ENCODE results near the gene ABHD3.
"Not testable (repeated sequence)": the region's sequence is repeated elsewhere in the genome, so short reads cannot be mapped to it uniquely, and the experiment has no call there.

Gene ABHD3

DNA sequence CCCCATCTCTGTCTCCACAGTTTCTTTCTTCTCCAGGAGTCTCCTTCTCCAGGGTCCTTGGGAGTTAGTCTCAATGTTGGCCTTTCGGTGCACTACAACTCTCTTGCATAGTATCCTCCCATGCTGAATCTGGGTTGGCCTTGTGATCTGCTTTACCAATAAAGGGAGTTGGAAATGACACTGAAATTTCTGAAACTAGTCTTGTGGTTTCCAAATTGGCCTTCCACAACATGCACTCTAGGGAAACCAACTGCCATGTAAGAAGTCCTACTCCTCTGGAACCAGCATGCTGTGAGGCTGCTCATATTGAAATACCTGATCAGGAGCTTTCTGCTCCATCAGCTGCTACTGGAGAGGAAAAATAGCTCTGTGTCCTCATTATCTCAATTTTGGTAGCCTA lies 9.9 kb upstream of the ABHD3 start:
- Histone ChIP-seq H3K79me1 (ENCODE audit: low read length) (no peaks in the 10 kb centered on the region), H4K5ac (ENCODE audit: low read length) (no peak overlapping the region), H2BK15ac (replicated peaks; ENCODE audit: low read depth) (no peak overlapping the region), H2AK5ac (ENCODE audit: low read length) (no peak overlapping the region), H3K36me3 (ENCODE audit: control insufficient read depth, insufficient read depth, low read length) (no peaks in the 10 kb centered on the region), H3K27me3 (ENCODE audit: insufficient read depth, low read length, poor library complexity) (no peaks in the 10 kb centered on the region), H3K27ac (ENCODE audit: low read depth, low read length) (no peak overlapping the region), H3K18ac (ENCODE audit: low read length) (no peak overlapping the region), H3K4me2 (ENCODE audit: low read length) (no peak overlapping the region), H2BK5ac (ENCODE audit: low read length) (no peak overlapping the region), H3K79me2 (ENCODE audit: control insufficient read depth, insufficient read depth, low read length) (no peaks in the 10 kb centered on the region), H4K8ac (ENCODE audit: low read depth, low read length) (no peak overlapping the region), H3K4ac (ENCODE audit: low read depth, low read length) (no peak overlapping the region), H3K4me1 (ENCODE audit: control insufficient read depth, low read depth, low read length) (no peaks in the 10 kb centered on the region), H3K9ac (ENCODE audit: low read length) (no peak overlapping the region), H2BK120ac (ENCODE audit: low read depth, low read length) (no peak overlapping the region), H3K56ac (ENCODE audit: low read length) (no peak overlapping the region), H3K23ac (ENCODE audit: low read length) (no peak overlapping the region), H3K4me3 (ENCODE audit: low read length) (no peak overlapping the region)
- no peak for DNase-seq
- WGBS (ENCODE audit: extremely low coverage, insufficient coverage, low lambda C conversion rate): no CpG with 5 or more reads among the region's 1 CpG

DNA sequence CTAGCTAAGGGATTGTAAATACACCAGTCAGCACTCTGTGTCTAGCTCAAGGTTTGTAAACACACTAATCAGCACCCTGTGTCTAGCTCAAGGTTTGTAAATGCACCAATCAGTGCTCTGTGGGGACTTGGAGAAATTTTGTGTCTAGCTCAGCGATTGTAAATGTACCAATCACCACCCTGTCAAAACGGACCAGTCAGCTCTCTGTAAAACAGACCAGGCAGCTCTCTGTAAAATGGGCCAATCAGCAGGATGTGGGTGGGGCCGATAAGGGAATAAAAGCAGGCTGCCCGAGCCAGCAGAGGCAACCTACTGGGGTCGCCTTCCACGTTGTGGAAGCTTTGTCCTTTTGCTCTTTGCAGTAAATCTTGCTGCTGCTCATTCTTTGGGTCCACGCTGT lies 2.6 kb upstream of the ABHD3 start:
- H2BK120ac ChIP-seq (ENCODE audit: low read depth, low read length); H3K27ac ChIP-seq (ENCODE audit: low read depth, low read length); H3K36me3 ChIP-seq (ENCODE audit: control insufficient read depth, insufficient read depth, low read length); H3K4me2 ChIP-seq (ENCODE audit: low read length); H2BK5ac ChIP-seq (ENCODE audit: low read length); H3K4ac ChIP-seq (ENCODE audit: low read depth, low read length); H3K79me2 ChIP-seq (ENCODE audit: control insufficient read depth, insufficient read depth, low read length); H3K4me3 ChIP-seq (ENCODE audit: low read length); H3K4me1 ChIP-seq (ENCODE audit: control insufficient read depth, low read depth, low read length); DNase-seq; H3K23ac ChIP-seq (ENCODE audit: low read length); H4K8ac ChIP-seq (ENCODE audit: low read depth, low read length); H3K9ac ChIP-seq (ENCODE audit: low read length); H3K27me3 ChIP-seq (ENCODE audit: insufficient read depth, low read length, poor library complexity); H4K5ac ChIP-seq (ENCODE audit: low read length); H2AK5ac ChIP-seq (ENCODE audit: low read length); H3K18ac ChIP-seq (ENCODE audit: low read length); H3K56ac ChIP-seq (ENCODE audit: low read length); H2BK15ac ChIP-seq (replicated peaks; ENCODE audit: low read depth); H3K79me1 ChIP-seq (ENCODE audit: low read length): not testable (repeated sequence)
- no CpG with 5 or more reads among the region's 7 CpGs for WGBS (ENCODE audit: extremely low coverage, insufficient coverage, low lambda C conversion rate)

DNA sequence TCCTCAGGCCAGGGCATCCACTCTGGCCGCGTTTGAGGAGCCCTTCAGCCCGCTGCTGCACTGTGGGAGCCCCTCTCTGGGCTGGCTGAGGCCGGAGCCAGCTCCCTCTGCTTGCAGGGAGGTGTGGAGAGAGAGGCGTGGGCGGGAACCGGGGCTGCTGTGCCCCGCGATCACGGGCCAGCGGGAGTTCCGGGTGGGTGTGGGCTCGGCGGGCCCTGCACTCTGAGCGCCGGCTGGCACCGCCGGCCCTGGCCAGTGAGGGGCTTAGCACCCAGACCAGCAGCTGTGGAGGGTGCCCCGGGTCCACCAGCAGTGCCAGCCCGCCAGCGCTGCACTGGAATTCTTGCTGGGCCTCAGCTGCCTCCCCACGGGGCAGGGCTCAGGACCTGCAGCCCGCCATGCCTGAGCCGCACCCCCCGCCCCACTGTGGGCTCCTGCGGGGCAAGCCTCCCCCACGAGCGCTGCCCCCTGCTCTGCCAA lies 1.9 kb upstream of the ABHD3 start:
- no CpG with 5 or more reads among the region's 28 CpGs for WGBS (ENCODE audit: extremely low coverage, insufficient coverage, low lambda C conversion rate)
- Histone ChIP-seq H3K9ac (ENCODE audit: low read length) (no peak overlapping the region), H3K79me2 (ENCODE audit: control insufficient read depth, insufficient read depth, low read length) (no peaks in the 10 kb centered on the region), H3K23ac (ENCODE audit: low read length) (no peak overlapping the region), H2BK15ac (replicated peaks; ENCODE audit: low read depth) (no peak overlapping the region), H3K4me3 (ENCODE audit: low read length) (no peak overlapping the region), H3K36me3 (ENCODE audit: control insufficient read depth, insufficient read depth, low read length) (no peaks in the 10 kb centered on the region), H4K5ac (ENCODE audit: low read length) (no peak overlapping the region), H2AK5ac (ENCODE audit: low read length) (no peak overlapping the region), H2BK120ac (ENCODE audit: low read depth, low read length) (no peak overlapping the region), H3K18ac (ENCODE audit: low read length) (no peak overlapping the region), H3K27me3 (ENCODE audit: insufficient read depth, low read length, poor library complexity) (no peaks in the 10 kb centered on the region), H3K56ac (ENCODE audit: low read length) (no peak overlapping the region), H2BK5ac (ENCODE audit: low read length) (no peak overlapping the region), H3K79me1 (ENCODE audit: low read length) (no peaks in the 10 kb centered on the region), H3K4me1 (ENCODE audit: control insufficient read depth, low read depth, low read length) (no peaks in the 10 kb centered on the region), H3K27ac (ENCODE audit: low read depth, low read length) (no peak overlapping the region), H4K8ac (ENCODE audit: low read depth, low read length) (no peak overlapping the region), H3K4ac (ENCODE audit: low read depth, low read length) (no peak overlapping the region), H3K4me2 (ENCODE audit: low read length) (no peak overlapping the region)
- DNase-seq: no peak

DNA sequence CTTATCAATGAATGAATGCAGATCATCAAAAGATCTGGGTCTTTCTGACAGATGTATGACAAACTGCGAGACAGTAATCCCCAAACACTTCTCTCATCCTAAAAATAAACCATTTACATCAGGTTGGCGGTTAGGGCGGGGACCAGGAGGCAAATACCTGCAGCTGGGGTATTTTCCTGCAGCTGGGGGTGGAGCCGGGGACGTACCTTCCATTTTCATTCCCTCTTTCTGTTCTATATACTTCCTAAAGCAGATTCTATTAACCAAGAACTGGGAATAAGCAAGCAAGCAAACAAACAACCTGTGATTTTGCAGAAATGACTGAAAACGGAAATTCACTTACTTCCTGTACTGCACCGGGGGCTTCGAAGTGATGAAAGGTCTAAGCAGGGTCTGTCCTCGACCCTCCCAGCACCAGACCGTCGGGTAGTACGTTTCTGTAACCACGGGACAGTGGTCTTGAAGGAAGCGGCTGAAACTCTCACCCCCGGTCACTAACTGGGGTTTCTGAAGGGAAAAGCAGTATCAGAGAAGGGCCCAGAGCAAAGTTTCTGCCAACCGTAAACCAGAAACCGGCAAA lies 1.2 kb downstream of the ABHD3 start:
- Histone ChIP-seq H3K27ac (ENCODE audit: low read depth, low read length) (no peak overlapping the region), H2BK15ac (replicated peaks; ENCODE audit: low read depth) (no peak overlapping the region), H3K4me2 (ENCODE audit: low read length) (peak overlapping the region; percentile 96), H3K9ac (ENCODE audit: low read length) (peak overlapping the region; percentile 95), H3K79me1 (ENCODE audit: low read length) (no peaks in the 10 kb centered on the region), H3K23ac (ENCODE audit: low read length) (no peak overlapping the region), H4K8ac (ENCODE audit: low read depth, low read length) (no peak overlapping the region), H2BK5ac (ENCODE audit: low read length) (no peak overlapping the region), H3K56ac (ENCODE audit: low read length) (peak overlapping the region; percentile 90), H3K18ac (ENCODE audit: low read length) (peak overlapping the region; percentile 1), H3K4ac (ENCODE audit: low read depth, low read length) (peak overlapping the region; percentile 22), H2BK120ac (ENCODE audit: low read depth, low read length) (no peak overlapping the region), H3K4me3 (ENCODE audit: low read length) (peak overlapping the region; percentile 77), H3K4me1 (ENCODE audit: control insufficient read depth, low read depth, low read length) (no peaks in the 10 kb centered on the region), H2AK5ac (ENCODE audit: low read length) (no peak overlapping the region), H4K5ac (ENCODE audit: low read length) (no peak overlapping the region), H3K79me2 (ENCODE audit: control insufficient read depth, insufficient read depth, low read length) (no peaks in the 10 kb centered on the region), H3K27me3 (ENCODE audit: insufficient read depth, low read length, poor library complexity) (no peaks in the 10 kb centered on the region), H3K36me3 (ENCODE audit: control insufficient read depth, insufficient read depth, low read length) (no peaks in the 10 kb centered on the region)
- no CpG with 5 or more reads among the region's 17 CpGs for WGBS (ENCODE audit: extremely low coverage, insufficient coverage, low lambda C conversion rate)
- peak; percentile 60 for DNase-seq

DNA sequence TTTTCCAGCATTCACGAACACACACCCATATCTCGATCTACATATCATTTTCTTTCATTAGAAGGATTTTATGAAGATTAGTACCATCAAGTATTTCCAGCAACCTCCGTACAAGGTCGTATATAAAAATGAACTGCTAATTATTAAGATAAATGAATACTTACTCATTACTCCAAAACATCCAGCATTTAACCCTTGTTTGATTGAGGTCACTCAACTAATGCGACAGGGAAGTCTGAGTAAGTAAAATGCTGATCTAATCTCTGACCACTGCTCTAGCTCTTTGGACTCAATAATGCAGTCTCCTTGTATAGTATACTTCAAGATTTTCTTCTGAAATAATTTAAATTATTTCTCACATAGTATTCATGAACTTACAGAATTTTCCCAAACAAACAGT lies 2.0 kb downstream of the ABHD3 start:
- Histone ChIP-seq H3K9ac (ENCODE audit: low read length) (no peak overlapping the region), H3K18ac (ENCODE audit: low read length) (no peak overlapping the region), H3K56ac (ENCODE audit: low read length) (no peak overlapping the region), H4K8ac (ENCODE audit: low read depth, low read length) (no peak overlapping the region), H2BK15ac (replicated peaks; ENCODE audit: low read depth) (no peak overlapping the region), H3K27ac (ENCODE audit: low read depth, low read length) (no peak overlapping the region), H2BK120ac (ENCODE audit: low read depth, low read length) (no peak overlapping the region), H4K5ac (ENCODE audit: low read length) (no peak overlapping the region), H3K4me1 (ENCODE audit: control insufficient read depth, low read depth, low read length) (no peaks in the 10 kb centered on the region), H3K4me3 (ENCODE audit: low read length) (no peak overlapping the region), H3K4ac (ENCODE audit: low read depth, low read length) (no peak overlapping the region), H3K36me3 (ENCODE audit: control insufficient read depth, insufficient read depth, low read length) (no peaks in the 10 kb centered on the region), H2BK5ac (ENCODE audit: low read length) (no peak overlapping the region), H3K79me1 (ENCODE audit: low read length) (no peaks in the 10 kb centered on the region), H3K79me2 (ENCODE audit: control insufficient read depth, insufficient read depth, low read length) (no peaks in the 10 kb centered on the region), H2AK5ac (ENCODE audit: low read length) (no peak overlapping the region), H3K23ac (ENCODE audit: low read length) (no peak overlapping the region), H3K27me3 (ENCODE audit: insufficient read depth, low read length, poor library complexity) (no peaks in the 10 kb centered on the region), H3K4me2 (ENCODE audit: low read length) (no peak overlapping the region)
- WGBS (ENCODE audit: extremely low coverage, insufficient coverage, low lambda C conversion rate): 100% methylated on average over 2 of the region's 5 CpGs
- DNase-seq: no peak

DNA sequence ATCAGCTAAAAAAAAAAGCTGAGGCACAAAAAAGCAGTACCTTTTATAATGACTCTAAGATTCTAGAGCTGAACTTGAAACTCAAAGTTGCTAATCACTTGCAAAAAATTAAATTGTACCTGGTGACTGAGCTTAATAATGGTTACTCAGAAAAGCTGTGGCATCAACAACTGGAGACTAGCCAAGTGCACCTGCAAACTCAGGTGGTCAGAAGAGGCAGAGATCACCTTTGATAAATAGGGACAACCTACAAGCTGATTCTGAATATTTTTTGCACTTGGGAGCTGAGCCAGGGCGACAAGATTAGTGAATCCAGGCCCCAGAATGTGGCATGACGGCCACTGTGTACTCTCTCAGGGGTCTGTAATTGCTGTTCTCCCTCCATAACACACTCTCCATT lies 3.0 kb downstream of the ABHD3 start:
- Histone ChIP-seq H3K27ac (ENCODE audit: low read depth, low read length) (no peak overlapping the region), H4K8ac (ENCODE audit: low read depth, low read length) (no peak overlapping the region), H2BK15ac (replicated peaks; ENCODE audit: low read depth) (no peak overlapping the region), H3K27me3 (ENCODE audit: insufficient read depth, low read length, poor library complexity) (no peaks in the 10 kb centered on the region), H3K4me1 (ENCODE audit: control insufficient read depth, low read depth, low read length) (no peaks in the 10 kb centered on the region), H2AK5ac (ENCODE audit: low read length) (no peak overlapping the region), H3K4ac (ENCODE audit: low read depth, low read length) (no peak overlapping the region), H4K5ac (ENCODE audit: low read length) (no peak overlapping the region), H3K79me1 (ENCODE audit: low read length) (no peaks in the 10 kb centered on the region), H3K18ac (ENCODE audit: low read length) (no peak overlapping the region), H3K36me3 (ENCODE audit: control insufficient read depth, insufficient read depth, low read length) (no peaks in the 10 kb centered on the region), H2BK5ac (ENCODE audit: low read length) (no peak overlapping the region), H3K4me2 (ENCODE audit: low read length) (no peak overlapping the region), H2BK120ac (ENCODE audit: low read depth, low read length) (no peak overlapping the region), H3K4me3 (ENCODE audit: low read length) (no peak overlapping the region), H3K23ac (ENCODE audit: low read length) (no peak overlapping the region), H3K79me2 (ENCODE audit: control insufficient read depth, insufficient read depth, low read length) (no peaks in the 10 kb centered on the region), H3K9ac (ENCODE audit: low read length) (no peak overlapping the region), H3K56ac (ENCODE audit: low read length) (no peak overlapping the region)
- WGBS (ENCODE audit: extremely low coverage, insufficient coverage, low lambda C conversion rate): no CpG with 5 or more reads among the region's 2 CpGs
- no peak for DNase-seq

All from mesendoderm (in vitro differentiated cells).